HG03378 (cell line): ENCODE results near the gene PIK3C2B.

Experiments
- ATAC-seq: cut with Tn5 transposase; IDR thresholded peaks from one replicate; pipeline ENCODE4 v1.9.1; 2021; ENCODE audit warnings: mild to moderate bottlenecking, moderate library complexity; ENCODE audit not compliant: unreplicated experiment

PIK3C2B gene

GRCh38 chr1:204447190-204447589 is 47.4 kb downstream of the PIK3C2B start:
- ATAC-seq = no peak

DNA sequence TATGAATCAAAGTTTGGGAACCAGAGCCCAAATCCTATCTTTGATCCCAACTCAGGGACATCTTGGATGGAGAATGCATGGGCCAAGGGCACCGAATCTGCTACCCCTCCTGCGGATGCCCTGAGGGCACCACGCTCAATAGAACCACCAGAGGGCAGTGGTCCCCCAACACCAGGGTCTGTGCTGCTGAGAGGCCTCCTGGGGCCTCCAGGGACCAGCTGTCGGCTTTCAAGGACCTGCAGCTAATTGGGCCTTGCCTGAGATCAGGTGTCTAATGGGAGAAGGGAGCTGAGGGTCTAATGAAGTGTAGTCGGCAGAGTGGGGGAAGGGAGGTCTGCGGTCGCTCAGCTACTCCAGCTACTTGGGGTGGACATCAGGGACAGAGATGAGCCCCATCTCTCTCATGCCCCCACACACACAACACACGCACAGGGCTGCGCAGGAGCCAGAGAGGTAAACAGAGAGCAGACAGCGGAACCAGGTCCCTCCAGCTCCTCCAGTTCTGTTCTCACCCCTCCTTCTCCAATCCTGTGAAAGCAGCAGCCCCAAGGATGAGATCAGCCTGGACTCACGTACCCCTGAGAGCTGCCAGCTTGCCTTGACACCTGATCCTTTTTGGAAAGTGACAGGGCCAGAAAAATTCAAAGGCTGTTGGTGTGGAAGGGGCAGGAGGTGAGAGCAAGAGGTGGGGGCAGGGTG is 48.0 kb downstream of the PIK3C2B start:
- no peak for ATAC-seq

DNA sequence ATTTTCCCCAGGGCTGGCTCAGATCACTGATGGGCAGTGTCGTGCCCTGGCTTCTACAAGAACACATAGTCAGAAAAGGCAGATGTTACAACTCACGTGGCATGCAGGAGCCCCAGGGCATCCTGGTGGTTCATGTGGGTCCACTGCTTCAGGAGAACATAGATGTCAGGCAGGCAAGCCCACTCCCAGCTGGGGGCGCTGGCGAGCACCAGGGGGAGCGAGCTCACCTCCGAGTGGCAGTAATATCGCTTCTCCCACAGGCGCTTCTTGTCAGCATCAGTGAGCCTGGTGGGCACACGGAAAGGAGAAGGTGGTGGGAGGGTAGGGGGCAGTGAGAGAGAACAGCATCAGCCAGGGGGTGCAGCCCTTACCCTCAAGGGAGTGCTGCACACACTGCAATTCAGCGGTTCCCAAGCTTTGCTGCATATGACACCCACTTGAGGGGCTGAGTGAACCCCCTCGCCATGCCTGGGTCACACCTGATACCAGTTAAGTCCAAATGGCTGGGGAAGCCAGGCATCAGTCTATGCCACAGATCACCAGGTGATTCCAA is 48.7 kb downstream of the PIK3C2B start:
- no peak for ATAC-seq
